GM20431 (cell line): ENCODE results near the gene STMN1.
"Not testable (repeated sequence)": the region's sequence is repeated elsewhere in the genome, so short reads cannot be mapped to it uniquely, and the experiment has no call there.

ENCODE experiments used
- in situ Hi-C: fragments of 300-500 bp; cut with MseI, MboI; formaldehyde crosslinking; loops from one replicate; pipeline ENCODE4 v1.15.0; 2020; ENCODE audit warnings: low sequenced_read_pairs; ENCODE audit not compliant: unreplicated experiment

Gene STMN1

GRCh38 chr1:25905680-25906643 lies at the start of gene STMN1:
Gene STMN1, minus strand, starts transcription at chr1:25906419. Its CDS starts 1,743 bp downstream, at chr1:25904676.
- in situ Hi-C loops, result no loop called here

- in situ Hi-C loops, result no loop called here
These were observed 49.3 kb upstream of the STMN1 start for GRCh38 chr1:25955553-25955952.

GRCh38 chr1:25954282-25954938 lies 48.2 kb upstream of the STMN1 start:
- in situ Hi-C loops, result no loop called here

GRCh38 chr1:25952841-25953401 lies 46.7 kb upstream of the STMN1 start:
- in situ Hi-C loops, result no loop called here

GRCh38 chr1:25948641-25949040 lies 42.4 kb upstream of the STMN1 start:
- in situ Hi-C loops, result no loop called here

GRCh38 chr1:25947027-25947426 lies 40.8 kb upstream of the STMN1 start:
- in situ Hi-C loops, result no loop called here

- in situ Hi-C loops, result no loop called here
These were observed 39.5 kb upstream of the STMN1 start for GRCh38 chr1:25945761-25946160.

GRCh38 chr1:25944986-25945385 lies 38.8 kb upstream of the STMN1 start:
- in situ Hi-C loops, result no loop called here

- in situ Hi-C loops, result not testable (repeated sequence)
These were observed 37.3 kb upstream of the STMN1 start for GRCh38 chr1:25943511-25943910.

- in situ Hi-C loops, result no loop called here
These were observed 30.7 kb upstream of the STMN1 start for GRCh38 chr1:25936947-25937346.

- in situ Hi-C loops, result no loop called here
These were observed 27.5 kb upstream of the STMN1 start for GRCh38 chr1:25933479-25934365.

GRCh38 chr1:25932811-25933400 lies 26.7 kb upstream of the STMN1 start:
- in situ Hi-C loops, result not testable (repeated sequence)

GRCh38 chr1:25932321-25932720 lies 26.1 kb upstream of the STMN1 start:
- in situ Hi-C loops, result no loop called here

GRCh38 chr1:25929016-25929415 lies 22.8 kb upstream of the STMN1 start:
- in situ Hi-C loops, result no loop called here

GRCh38 chr1:25927521-25928265 lies 21.5 kb upstream of the STMN1 start:
- in situ Hi-C loops, result no loop called here

- in situ Hi-C loops, result no loop called here
These were observed 20.7 kb upstream of the STMN1 start for GRCh38 chr1:25926731-25927496.

- in situ Hi-C loops, result no loop called here
These were observed 18.2 kb upstream of the STMN1 start for GRCh38 chr1:25924454-25924853.

GRCh38 chr1:25922971-25923552 lies 16.8 kb upstream of the STMN1 start:
- in situ Hi-C loops, result no loop called here
